ENCODE measurements around the gene DPP6.
"Not testable (repeated sequence)": the region's sequence is repeated elsewhere in the genome, so short reads cannot be mapped to it uniquely, and the experiment has no call there.

- TF ChIP-seq POLR2A, POLR2AphosphoS5, CTCF (IDR thresholded peaks at IDR 0.05): not testable (repeated sequence)
Observed at GRCh38 chr7:154052530-154053252, 493 bp downstream of the DPP6 start.
